Measurements from ENCODE around the gene NACAD. TPM values are rescaled to one million over a fixed set of nuclear protein-coding genes. Genes with fewer than 3 reads are reported as not detected.

The NACAD gene
- total RNA-seq, 4 donors from 2014 or later, result 6.0 to 10.6 (median 7.2) TPM

- Histone ChIP-seq H3K4me3 (no peak overlapping the region), H3K27me3 (no peaks in the 10 kb centered on the region), H3K4me1 (peaks cover 0 to 25% (median 3%) of the 10 kb centered on the region in 3 donors), H3K36me3 (peaks cover 0 to 25% of the 10 kb centered on the region in 2 donors), H3K27ac (no peak overlapping the region), H3K9me3 (no peaks in the 10 kb centered on the region)
- TF ChIP-seq POLR2A (IDR thresholded peaks at IDR 0.05), result no peak
- no peak for TF ChIP-seq POLR2AphosphoS5 (IDR thresholded peaks at IDR 0.05)
- no peak for TF ChIP-seq CTCF (IDR thresholded peaks at IDR 0.05)
- TF ChIP-seq EP300 (IDR thresholded peaks at IDR 0.05), result no peak
- ATAC-seq, result no peak
- whole genome bisulfite sequencing, 2 donors (ENCODE audit: low coverage in 1 of 2), result 73% methylated on average over 4 of the region's 15 CpGs; no CpG with 5 or more reads in 1 of the 2 donors
Measured at GRCh38 chr7:45086331-45087065, 2.3 kb downstream of the NACAD start.

- Histone ChIP-seq H3K27ac (no peak overlapping the region), H3K4me3 (no peak overlapping the region), H3K9me3 (no peaks in the 10 kb centered on the region), H3K36me3 (peaks cover 0 to 25% of the 10 kb centered on the region in 2 donors), H3K27me3 (no peaks in the 10 kb centered on the region), H3K4me1 (peaks cover 0 to 25% (median 3%) of the 10 kb centered on the region in 3 donors)
- ATAC-seq, result no peak
- TF ChIP-seq POLR2AphosphoS5 (IDR thresholded peaks at IDR 0.05) (no peak), POLR2A (IDR thresholded peaks at IDR 0.05) (no peak), EP300 (IDR thresholded peaks at IDR 0.05) (no peak), CTCF (IDR thresholded peaks at IDR 0.05) (no peak)
- WGBS, 2 donors (ENCODE audit: low coverage in 1 of 2), result 45% methylated on average over 2 of the region's 23 CpGs; no CpG with 5 or more reads in 1 of the 2 donors
Measured at GRCh38 chr7:45085619-45086200, 3.1 kb downstream of the NACAD start.

GRCh38 chr7:45084901-45085618 lies 3.7 kb downstream of the NACAD start:
- Histone ChIP-seq H3K4me1 (peaks cover 0 to 25% (median 3%) of the 10 kb centered on the region in 3 donors), H3K36me3 (peaks cover 0 to 31% of the 10 kb centered on the region in 2 donors), H3K9me3 (no peaks in the 10 kb centered on the region), H3K27ac (no peak overlapping the region), H3K27me3 (no peaks in the 10 kb centered on the region), H3K4me3 (no peak overlapping the region)
- ATAC-seq, result no peak
- TF ChIP-seq POLR2AphosphoS5 (IDR thresholded peaks at IDR 0.05) (no peak), POLR2A (IDR thresholded peaks at IDR 0.05) (no peak), EP300 (IDR thresholded peaks at IDR 0.05) (no peak), CTCF (IDR thresholded peaks at IDR 0.05) (no peak)
- WGBS, 2 donors (ENCODE audit: low coverage in 1 of 2), result 80% methylated on average over 2 of the region's 24 CpGs; no CpG with 5 or more reads in 1 of the 2 donors

GRCh38 chr7:45084336-45084735 lies 4.4 kb downstream of the NACAD start:
- no peak for TF ChIP-seq EP300 (IDR thresholded peaks at IDR 0.05)
- TF ChIP-seq POLR2A (IDR thresholded peaks at IDR 0.05), result no peak
- TF ChIP-seq CTCF (IDR thresholded peaks at IDR 0.05), result no peak
- TF ChIP-seq POLR2AphosphoS5 (IDR thresholded peaks at IDR 0.05), result no peak
- Histone ChIP-seq H3K36me3 (peaks cover 0 to 36% of the 10 kb centered on the region in 2 donors), H3K9me3 (no peaks in the 10 kb centered on the region), H3K4me1 (peaks cover 0 to 20% (median 3%) of the 10 kb centered on the region in 3 donors), H3K4me3 (no peak overlapping the region), H3K27me3 (no peaks in the 10 kb centered on the region), H3K27ac (no peak overlapping the region)
- ATAC-seq, result no peak
- WGBS, 2 donors (ENCODE audit: low coverage in 1 of 2), result 90% methylated on average over 2 of the region's 5 CpGs; no CpG with 5 or more reads in 1 of the 2 donors
